Stimulated activated naive CD8-positive, alpha-beta T cell treated with anti-CD3 and anti-CD28 coated beads, Interleukin-15, Interleukin-2, amounts not matched to agents 100 ng/mL and 50 ng/mL, for 24 hours (primary cell): ENCODE data around the gene PHACTR2.
"Not testable (repeated sequence)": the region's sequence is repeated elsewhere in the genome, so short reads cannot be mapped to it uniquely, and the experiment has no call there.

Experiments used
- H3K27ac Mint-ChIP-seq: one replicate; pipeline ENCODE4 v1.8.0; 2021; ENCODE audit warnings: mild to moderate bottlenecking, mixed read lengths
- H3K27me3 Mint-ChIP-seq: one replicate; pipeline ENCODE4 v1.8.0; 2021; ENCODE audit warnings: mixed read lengths
- H3K36me3 Mint-ChIP-seq: one replicate; pipeline ENCODE4 v1.8.0; 2021; ENCODE audit warnings: low read depth, mixed read lengths
- H3K4me1 Mint-ChIP-seq: one replicate; pipeline ENCODE4 v1.8.0; 2021; ENCODE audit warnings: low read depth, mixed read lengths
- H3K4me3 Mint-ChIP-seq: one replicate; pipeline ENCODE4 v1.8.0; 2021; ENCODE audit warnings: mild to moderate bottlenecking, mixed read lengths
- H3K9me3 Mint-ChIP-seq: one replicate; pipeline ENCODE4 v1.8.0; 2021; ENCODE audit warnings: mixed read lengths

PHACTR2 gene

GRCh38 chr6:143734641-143735063, 56.9 kb downstream of the PHACTR2 start:
- no peaks in the 10 kb centered on the region for H3K9me3 Mint-ChIP-seq

GRCh38 chr6:143738072-143738690, 60.4 kb downstream of the PHACTR2 start:
- not testable (repeated sequence) for H3K36me3 Mint-ChIP-seq, H3K27me3 Mint-ChIP-seq, H3K9me3 Mint-ChIP-seq, H3K4me3 Mint-ChIP-seq, H3K27ac Mint-ChIP-seq
- peaks cover 19% of the 10 kb centered on the region for H3K4me1 Mint-ChIP-seq

More at GRCh38 chr6:143734641-143735063, 56.9 kb downstream of the PHACTR2 start:
- peaks cover 37% of the 10 kb centered on the region for H3K4me1 Mint-ChIP-seq
- no peak overlapping the region for H3K4me3 Mint-ChIP-seq
- no peak overlapping the region for H3K27ac Mint-ChIP-seq
- no peaks in the 10 kb centered on the region for H3K27me3 Mint-ChIP-seq
- H3K36me3 Mint-ChIP-seq = peaks cover 6% of the 10 kb centered on the region

- H3K4me1 Mint-ChIP-seq = peaks cover 7% of the 10 kb centered on the region
- H3K36me3 Mint-ChIP-seq = no peaks in the 10 kb centered on the region
- H3K9me3 Mint-ChIP-seq = no peaks in the 10 kb centered on the region
- H3K27ac Mint-ChIP-seq = no peak overlapping the region
- H3K27me3 Mint-ChIP-seq = no peaks in the 10 kb centered on the region
- no peak overlapping the region for H3K4me3 Mint-ChIP-seq
These were observed 61.6 kb downstream of the PHACTR2 start for GRCh38 chr6:143739341-143739851.

DNA sequence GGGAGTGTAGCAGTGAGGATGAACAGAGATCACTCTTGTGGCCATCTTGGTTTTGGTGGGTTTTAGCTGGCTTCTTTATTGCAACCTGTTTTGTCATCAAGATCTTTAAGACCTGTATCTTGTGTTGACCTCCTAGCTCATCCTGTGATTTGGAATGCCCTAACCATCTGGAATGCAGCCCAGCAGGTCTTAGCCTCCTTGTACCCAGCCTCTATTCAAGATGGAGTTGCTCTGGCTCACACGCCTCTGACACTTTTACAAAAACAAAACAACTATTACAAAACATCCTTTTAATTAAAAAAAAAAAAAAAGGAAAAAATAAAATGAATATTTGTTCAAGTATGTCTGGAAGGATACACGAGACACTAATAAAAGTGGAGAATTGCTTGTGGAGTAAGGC, 62.4 kb downstream of the PHACTR2 start:
- Mint-ChIP-seq H3K4me1 (no peaks in the 10 kb centered on the region), H3K27me3 (no peaks in the 10 kb centered on the region), H3K9me3 (no peaks in the 10 kb centered on the region), H3K27ac (no peak overlapping the region), H3K4me3 (no peak overlapping the region), H3K36me3 (no peaks in the 10 kb centered on the region)

DNA sequence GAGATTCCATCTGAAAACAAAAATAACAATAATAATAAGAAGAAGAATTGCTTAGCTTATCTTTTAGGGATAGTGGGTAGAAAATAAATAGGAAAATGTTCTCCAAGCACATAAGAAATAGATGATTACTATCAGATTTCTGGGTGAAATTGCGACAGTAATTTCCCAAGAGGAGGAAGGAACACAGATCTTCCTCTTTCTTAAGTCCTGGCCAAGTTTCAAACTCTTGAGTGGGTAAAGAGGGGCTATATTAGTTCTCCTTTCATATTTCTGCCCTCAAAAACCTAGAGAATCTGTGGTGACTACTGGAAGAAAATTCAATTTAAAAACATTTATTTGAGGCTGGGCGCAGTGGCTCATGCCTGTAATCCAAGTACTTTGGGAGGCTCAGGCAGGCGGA, 63.7 kb downstream of the PHACTR2 start:
- Mint-ChIP-seq H3K9me3 (no peaks in the 10 kb centered on the region), H3K36me3 (no peaks in the 10 kb centered on the region), H3K4me1 (no peaks in the 10 kb centered on the region), H3K27ac (no peak overlapping the region), H3K27me3 (no peaks in the 10 kb centered on the region), H3K4me3 (no peak overlapping the region)

GRCh38 chr6:143742070-143742954, 64.5 kb downstream of the PHACTR2 start:
- Mint-ChIP-seq H3K27ac (no peak overlapping the region), H3K27me3 (no peaks in the 10 kb centered on the region), H3K9me3 (no peaks in the 10 kb centered on the region), H3K4me3 (no peak overlapping the region), H3K4me1 (no peaks in the 10 kb centered on the region), H3K36me3 (no peaks in the 10 kb centered on the region)

DNA sequence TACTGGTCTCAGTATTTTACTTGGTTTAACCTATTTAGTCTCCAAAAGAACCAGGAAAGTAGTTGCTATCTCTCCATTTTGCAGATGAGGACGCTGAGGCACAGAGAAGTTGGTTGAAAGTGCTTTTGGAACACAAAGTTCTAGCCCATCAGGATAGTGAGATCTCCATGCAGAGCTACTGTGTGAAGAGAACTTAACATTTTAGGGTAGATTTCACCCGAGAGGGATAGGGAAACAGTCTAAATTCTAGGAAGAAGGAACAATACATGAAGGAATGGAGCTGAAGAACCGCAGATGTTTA, 65.1 kb downstream of the PHACTR2 start:
- H3K27ac Mint-ChIP-seq = no peak overlapping the region
- H3K27me3 Mint-ChIP-seq = no peaks in the 10 kb centered on the region
- H3K36me3 Mint-ChIP-seq = no peaks in the 10 kb centered on the region
- no peaks in the 10 kb centered on the region for H3K9me3 Mint-ChIP-seq
- H3K4me3 Mint-ChIP-seq = no peak overlapping the region
- no peaks in the 10 kb centered on the region for H3K4me1 Mint-ChIP-seq

GRCh38 chr6:143743301-143744166, 65.8 kb downstream of the PHACTR2 start:
- Mint-ChIP-seq H3K27ac (no peak overlapping the region), H3K9me3 (no peaks in the 10 kb centered on the region), H3K4me3 (no peak overlapping the region), H3K27me3 (no peaks in the 10 kb centered on the region), H3K4me1 (no peaks in the 10 kb centered on the region), H3K36me3 (no peaks in the 10 kb centered on the region)

GRCh38 chr6:143744551-143745165, 66.9 kb downstream of the PHACTR2 start:
- Mint-ChIP-seq H3K9me3 (no peaks in the 10 kb centered on the region), H3K36me3 (no peaks in the 10 kb centered on the region), H3K27ac (no peak overlapping the region), H3K4me3 (no peak overlapping the region), H3K4me1 (no peaks in the 10 kb centered on the region), H3K27me3 (no peaks in the 10 kb centered on the region)

- Mint-ChIP-seq H3K27ac (no peak overlapping the region), H3K4me1 (no peaks in the 10 kb centered on the region), H3K27me3 (no peaks in the 10 kb centered on the region), H3K36me3 (no peaks in the 10 kb centered on the region), H3K4me3 (no peak overlapping the region), H3K9me3 (no peaks in the 10 kb centered on the region)
These were observed 67.7 kb downstream of the PHACTR2 start for GRCh38 chr6:143745166-143746133.

DNA sequence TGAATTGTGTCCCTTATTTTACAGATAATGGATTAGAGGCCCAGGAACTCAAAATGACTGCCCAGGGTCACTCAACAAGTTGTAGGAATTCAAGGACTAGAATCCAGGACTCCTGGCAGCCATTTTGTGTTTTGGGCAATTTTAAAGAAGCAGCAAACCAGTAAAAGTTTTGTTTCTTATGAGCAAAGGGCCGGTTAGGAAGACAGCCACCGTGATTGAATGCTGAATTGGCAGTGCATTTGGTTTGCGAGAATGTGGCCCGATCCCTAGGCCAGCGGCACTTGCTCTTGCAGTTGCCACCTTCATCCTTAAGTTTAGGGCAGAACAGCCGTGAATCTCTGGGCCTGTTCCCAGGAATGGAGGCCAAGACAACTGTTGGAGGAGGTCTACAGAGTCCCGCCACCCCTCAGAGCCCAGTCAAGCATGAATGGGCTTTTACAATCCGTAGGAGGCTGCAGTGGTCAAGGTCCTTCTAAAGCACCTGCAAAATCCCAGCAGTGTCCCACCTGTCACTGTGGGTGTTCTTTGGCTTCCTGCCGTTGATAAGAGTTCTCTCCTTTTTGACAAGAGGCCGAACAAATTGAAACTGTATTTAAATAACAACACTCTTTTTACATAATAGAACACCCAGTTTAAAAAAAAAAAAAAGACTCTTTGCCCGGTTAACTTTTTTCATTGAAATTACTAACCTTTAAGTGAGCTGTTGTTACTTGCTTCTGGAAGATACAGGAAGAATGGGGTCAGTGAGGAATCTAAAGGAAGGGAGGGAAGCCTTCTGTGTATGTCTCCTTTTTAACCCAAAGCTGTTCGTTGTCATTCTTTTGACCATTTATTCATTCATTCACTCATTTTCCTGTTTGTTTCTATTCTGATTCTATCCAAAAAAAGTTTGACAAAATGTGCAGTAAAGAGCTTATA, 68.7 kb downstream of the PHACTR2 start:
- H3K4me1 Mint-ChIP-seq = no peaks in the 10 kb centered on the region
- no peak overlapping the region for H3K27ac Mint-ChIP-seq
- H3K4me3 Mint-ChIP-seq = no peak overlapping the region
- H3K27me3 Mint-ChIP-seq = no peaks in the 10 kb centered on the region
- H3K36me3 Mint-ChIP-seq = no peaks in the 10 kb centered on the region
- H3K9me3 Mint-ChIP-seq = no peaks in the 10 kb centered on the region

GRCh38 chr6:143747347-143747842, 69.6 kb downstream of the PHACTR2 start:
- Mint-ChIP-seq H3K4me1 (no peaks in the 10 kb centered on the region), H3K36me3 (no peaks in the 10 kb centered on the region), H3K9me3 (no peaks in the 10 kb centered on the region), H3K4me3 (no peak overlapping the region), H3K27ac (no peak overlapping the region), H3K27me3 (no peaks in the 10 kb centered on the region)

DNA sequence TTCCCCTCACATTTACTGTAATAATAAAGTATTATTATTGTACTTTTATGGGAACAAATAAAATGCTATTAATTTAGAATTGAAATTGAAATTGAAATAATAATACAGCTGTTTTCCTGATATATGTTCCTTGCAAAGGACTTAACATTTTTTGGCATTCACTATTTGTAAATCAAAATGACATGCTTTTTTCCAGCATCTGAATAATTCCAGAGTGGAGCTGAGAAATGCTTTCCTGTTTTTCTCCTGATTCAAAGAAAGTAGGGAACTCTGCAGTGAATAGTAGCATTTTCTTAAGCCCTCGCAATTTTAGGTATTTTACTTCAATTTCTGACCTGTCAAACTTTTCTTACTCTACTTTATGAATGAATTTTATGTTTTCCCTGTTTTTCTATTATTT, 72.1 kb downstream of the PHACTR2 start:
- Mint-ChIP-seq H3K27ac (no peak overlapping the region), H3K4me3 (no peak overlapping the region), H3K9me3 (no peaks in the 10 kb centered on the region)

More for the DNA sequence above, 72.1 kb downstream of the PHACTR2 start:
- Mint-ChIP-seq H3K27me3 (no peaks in the 10 kb centered on the region), H3K36me3 (peaks cover 6% of the 10 kb centered on the region), H3K4me1 (no peaks in the 10 kb centered on the region)
